GM23338 (cell line): ENCODE results near the gene CDKAL1. TPM values are rescaled to one million over a fixed set of nuclear protein-coding genes. Genes with fewer than 3 reads are reported as not detected.

Experiments used
- ATAC-seq: fragments of 200-7000 bp; cut with Tn5 transposase; 3 replicates; pipeline ENCODE4 v1.9.1; 2020
- DNase-seq: peaks from one replicate; pipeline ENCODE4 v3.0.0-alpha.2; 2015; ENCODE audit warnings: low spot score
- H2AFZ ChIP-seq: fragments of 200-600 bp; sonication (generic); 2 replicates; pipeline ENCODE4 v1.8.0; 2016; ENCODE audit warnings: antibody characterized with exemption, mild to moderate bottlenecking, moderate library complexity
- H3F3A ChIP-seq: fragments of 200-600 bp; sonication (generic); replicated peaks from 2 replicates; pipeline ENCODE4 v1.8.0; 2017; ENCODE audit warnings: antibody characterized with exemption, mixed run types, low read depth
- H3K27ac ChIP-seq: fragments of 200-600 bp; sonication (generic); 2 replicates; pipeline ENCODE4 v1.6.1; 2016; ENCODE audit warnings: low read depth
- H3K27me3 ChIP-seq: fragments of 200-600 bp; sonication (generic); 2 replicates; pipeline ENCODE4 v1.8.0; 2016; ENCODE audit warnings: mild to moderate bottlenecking, mixed run types, moderate library complexity; ENCODE audit not compliant: insufficient read depth
- H3K36me3 ChIP-seq: fragments of 200-600 bp; sonication (generic); 2 replicates; pipeline ENCODE4 v1.8.0; 2016; ENCODE audit warnings: mild to moderate bottlenecking; ENCODE audit not compliant: insufficient read depth
- H3K4me1 ChIP-seq: fragments of 200-600 bp; sonication (generic); 2 replicates; pipeline ENCODE4 v1.8.0; 2016; ENCODE audit warnings: mild to moderate bottlenecking, moderate library complexity; ENCODE audit not compliant: insufficient read depth
- H3K4me2 ChIP-seq: fragments of 200-600 bp; sonication (generic); 2 replicates; pipeline ENCODE4 v1.7.1; 2017; ENCODE audit warnings: mixed run types
- H3K4me3 ChIP-seq: fragments of 200-600 bp; sonication (generic); 2 replicates; pipeline ENCODE4 v1.6.1; 2016; ENCODE audit warnings: mixed run types
- H3K79me2 ChIP-seq: fragments of 200-600 bp; sonication (generic); replicated peaks from 2 replicates; pipeline ENCODE4 v1.8.0; 2017; ENCODE audit warnings: mild to moderate bottlenecking; ENCODE audit not compliant: insufficient read depth
- H3K9me2 ChIP-seq: fragments of 200-600 bp; sonication (generic); 2 replicates; pipeline ENCODE4 v1.8.0; 2017; ENCODE audit not compliant: insufficient read depth
- H4K20me1 ChIP-seq: fragments of 200-600 bp; sonication (generic); replicated peaks from 2 replicates; pipeline ENCODE4 v1.8.0; 2017; ENCODE audit warnings: mild to moderate bottlenecking; ENCODE audit not compliant: insufficient read depth
- H3K27ac Mint-ChIP-seq: 2 replicates; pipeline ENCODE4 v1.8.0; 2020; ENCODE audit warnings: inconsistent platforms, mild to moderate bottlenecking, moderate library complexity, mixed read lengths
- H3K27me3 Mint-ChIP-seq: 3 replicates; pipeline ENCODE4 v1.8.0; 2022; ENCODE audit warnings: low read depth, mild to moderate bottlenecking, moderate library complexity, mixed read lengths, inconsistent platforms; ENCODE audit not compliant: insufficient read depth, poor library complexity
- H3K36me3 Mint-ChIP-seq: 3 replicates; pipeline ENCODE4 v1.8.0; 2021; ENCODE audit warnings: low read depth, mild to moderate bottlenecking, inconsistent platforms, moderate library complexity, mixed read lengths
- H3K4me1 Mint-ChIP-seq: 3 replicates; pipeline ENCODE4 v1.8.0; 2020; ENCODE audit warnings: mild to moderate bottlenecking, inconsistent platforms, mixed read lengths
- H3K4me3 Mint-ChIP-seq: 3 replicates; pipeline ENCODE4 v1.8.0; 2021; ENCODE audit warnings: moderate library complexity, mild to moderate bottlenecking, inconsistent platforms, mixed read lengths
- H3K9me3 Mint-ChIP-seq: 3 replicates; pipeline ENCODE4 v1.8.0; 2020; ENCODE audit warnings: moderate library complexity, mild to moderate bottlenecking, inconsistent platforms, mixed read lengths
- CREB1 ChIP-seq: fragments of 250-450 bp; sonication (Bioruptor Pico); IDR thresholded peaks from 2 replicates; pipeline ENCODE4 v1.5.0; 2020; ENCODE audit warnings: low read depth, mild to moderate bottlenecking, moderate library complexity
- EZH2phosphoT487 ChIP-seq: fragments of 200-600 bp; sonication (generic); IDR thresholded peaks from one replicate; pipeline ENCODE4 v1.8.1; 2018; ENCODE audit warnings: antibody characterized with exemption; ENCODE audit not compliant: unreplicated experiment
- NANOG ChIP-seq: IDR thresholded peaks from 2 replicates; pipeline ENCODE4 v1.6.1; 2016; ENCODE audit warnings: antibody characterized with exemption, borderline replicate concordance
- POLR2AphosphoS5 ChIP-seq: IDR thresholded peaks from 2 replicates; pipeline ENCODE4 v1.6.1; 2016; ENCODE audit warnings: antibody characterized with exemption, low read depth
- STAT1 ChIP-seq: IDR thresholded peaks from one replicate; pipeline ENCODE4 v1.6.1; 2016; ENCODE audit warnings: antibody characterized with exemption; ENCODE audit not compliant: unreplicated experiment
- polyA plus RNA-seq: library from polyadenylated mRNA; unstranded; fragments of >200 nt; fragmentation: Nextera tagmentation; extraction: Ambion mirVana; gene quantifications from 2 replicates; pipeline ENCODE4 v1.2.1, GENCODE V29; 2016
- total RNA-seq: library from RNA; depleted of rRNA; stranded (reverse); fragments of >200 nt; shearing (Covaris generic); gene quantifications from 2 replicates; pipeline ENCODE4 v1.2.3, GENCODE V29; 2014
- TF ChIP-seq, protein P1 (sequence below): IDR thresholded peaks from 2 replicates; pipeline ENCODE4 v1.6.1; 2016; ENCODE audit warnings: antibody characterized with exemption
- TF ChIP-seq, protein P2 (sequence below): IDR thresholded peaks from one replicate; pipeline ENCODE4 v1.6.1; 2018; ENCODE audit warnings: antibody characterized with exemption; ENCODE audit not compliant: unreplicated experiment
- TF ChIP-seq, protein P3 (sequence below): fragments of 250-450 bp; sonication (Bioruptor Pico); IDR thresholded peaks from 2 replicates; pipeline ENCODE4 v1.5.0; 2020; ENCODE audit warnings: mild to moderate bottlenecking, moderate library complexity
- TF ChIP-seq, protein P4 (sequence below), 2 experiments: fragments of 200-600 bp in 1 of 2; sonication (generic) in 1 of 2; conservative IDR thresholded peaks; 2 replicates each; pipeline versions ENCODE4 v1.5.1 to v1.6.1; 2016 to 2017; ENCODE audit warnings: antibody characterized with exemption in 2 of 2, low read depth in 2 of 2, mild to moderate bottlenecking in 2 of 2, moderate library complexity in 1 of 2

The CDKAL1 gene
- total and polyA plus RNA-seq, 2 experiments from 2014 or later: 17.8 to 35.0 TPM

DNA sequence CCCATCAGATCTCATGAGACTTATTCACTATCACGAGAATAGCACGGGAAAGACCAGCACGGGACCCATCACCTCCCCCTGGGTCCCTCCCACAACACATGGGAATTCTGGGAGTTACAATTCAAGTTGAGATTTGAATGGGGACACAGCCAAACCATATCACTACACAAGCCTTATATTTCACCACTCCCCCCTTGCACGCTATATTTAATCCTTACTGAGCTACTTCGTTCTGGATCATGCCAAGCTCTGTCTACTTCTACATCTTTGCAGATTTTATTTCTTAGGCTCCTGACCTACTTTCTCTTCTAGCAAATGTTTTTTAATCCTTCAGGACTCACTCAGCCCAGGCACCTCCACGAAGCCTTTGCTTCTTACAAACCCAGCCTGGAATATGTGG lies 606.7 kb downstream of the CDKAL1 start:
- ATAC-seq (no peak), DNase-seq (no peak)
- no peak overlapping the region for H3K4me3 ChIP-seq
- no peaks in the 10 kb centered on the region for H3K27me3 Mint-ChIP-seq
- H3K9me2 ChIP-seq: no peaks in the 10 kb centered on the region
- no peak overlapping the region for H3K27ac ChIP-seq
- H3K4me3 Mint-ChIP-seq: no peak overlapping the region
- no peaks in the 10 kb centered on the region for H3K27me3 ChIP-seq
- H3K27ac Mint-ChIP-seq: no peak overlapping the region
- no peaks in the 10 kb centered on the region for H3K36me3 ChIP-seq
- no peak overlapping the region for H2AFZ ChIP-seq
- no peaks in the 10 kb centered on the region for H4K20me1 ChIP-seq
- peaks cover 3% of the 10 kb centered on the region; the same call in 1 of the 3 replicates for H3K36me3 Mint-ChIP-seq
- H3K4me1 ChIP-seq: peaks cover 15% of the 10 kb centered on the region
- TF ChIP-seq, protein P1, sequence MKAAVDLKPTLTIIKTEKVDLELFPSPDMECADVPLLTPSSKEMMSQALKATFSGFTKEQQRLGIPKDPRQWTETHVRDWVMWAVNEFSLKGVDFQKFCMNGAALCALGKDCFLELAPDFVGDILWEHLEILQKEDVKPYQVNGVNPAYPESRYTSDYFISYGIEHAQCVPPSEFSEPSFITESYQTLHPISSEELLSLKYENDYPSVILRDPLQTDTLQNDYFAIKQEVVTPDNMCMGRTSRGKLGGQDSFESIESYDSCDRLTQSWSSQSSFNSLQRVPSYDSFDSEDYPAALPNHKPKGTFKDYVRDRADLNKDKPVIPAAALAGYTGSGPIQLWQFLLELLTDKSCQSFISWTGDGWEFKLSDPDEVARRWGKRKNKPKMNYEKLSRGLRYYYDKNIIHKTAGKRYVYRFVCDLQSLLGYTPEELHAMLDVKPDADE: no peak
- TF ChIP-seq EZH2phosphoT487 (no peak), STAT1 (no peak), CREB1 (CRISPR knock-in tag) (no peak), POLR2AphosphoS5 (no peak), NANOG (no peak)
- TF ChIP-seq, protein P2, sequence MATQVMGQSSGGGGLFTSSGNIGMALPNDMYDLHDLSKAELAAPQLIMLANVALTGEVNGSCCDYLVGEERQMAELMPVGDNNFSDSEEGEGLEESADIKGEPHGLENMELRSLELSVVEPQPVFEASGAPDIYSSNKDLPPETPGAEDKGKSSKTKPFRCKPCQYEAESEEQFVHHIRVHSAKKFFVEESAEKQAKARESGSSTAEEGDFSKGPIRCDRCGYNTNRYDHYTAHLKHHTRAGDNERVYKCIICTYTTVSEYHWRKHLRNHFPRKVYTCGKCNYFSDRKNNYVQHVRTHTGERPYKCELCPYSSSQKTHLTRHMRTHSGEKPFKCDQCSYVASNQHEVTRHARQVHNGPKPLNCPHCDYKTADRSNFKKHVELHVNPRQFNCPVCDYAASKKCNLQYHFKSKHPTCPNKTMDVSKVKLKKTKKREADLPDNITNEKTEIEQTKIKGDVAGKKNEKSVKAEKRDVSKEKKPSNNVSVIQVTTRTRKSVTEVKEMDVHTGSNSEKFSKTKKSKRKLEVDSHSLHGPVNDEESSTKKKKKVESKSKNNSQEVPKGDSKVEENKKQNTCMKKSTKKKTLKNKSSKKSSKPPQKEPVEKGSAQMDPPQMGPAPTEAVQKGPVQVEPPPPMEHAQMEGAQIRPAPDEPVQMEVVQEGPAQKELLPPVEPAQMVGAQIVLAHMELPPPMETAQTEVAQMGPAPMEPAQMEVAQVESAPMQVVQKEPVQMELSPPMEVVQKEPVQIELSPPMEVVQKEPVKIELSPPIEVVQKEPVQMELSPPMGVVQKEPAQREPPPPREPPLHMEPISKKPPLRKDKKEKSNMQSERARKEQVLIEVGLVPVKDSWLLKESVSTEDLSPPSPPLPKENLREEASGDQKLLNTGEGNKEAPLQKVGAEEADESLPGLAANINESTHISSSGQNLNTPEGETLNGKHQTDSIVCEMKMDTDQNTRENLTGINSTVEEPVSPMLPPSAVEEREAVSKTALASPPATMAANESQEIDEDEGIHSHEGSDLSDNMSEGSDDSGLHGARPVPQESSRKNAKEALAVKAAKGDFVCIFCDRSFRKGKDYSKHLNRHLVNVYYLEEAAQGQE: no peak
- TF ChIP-seq, protein P3, sequence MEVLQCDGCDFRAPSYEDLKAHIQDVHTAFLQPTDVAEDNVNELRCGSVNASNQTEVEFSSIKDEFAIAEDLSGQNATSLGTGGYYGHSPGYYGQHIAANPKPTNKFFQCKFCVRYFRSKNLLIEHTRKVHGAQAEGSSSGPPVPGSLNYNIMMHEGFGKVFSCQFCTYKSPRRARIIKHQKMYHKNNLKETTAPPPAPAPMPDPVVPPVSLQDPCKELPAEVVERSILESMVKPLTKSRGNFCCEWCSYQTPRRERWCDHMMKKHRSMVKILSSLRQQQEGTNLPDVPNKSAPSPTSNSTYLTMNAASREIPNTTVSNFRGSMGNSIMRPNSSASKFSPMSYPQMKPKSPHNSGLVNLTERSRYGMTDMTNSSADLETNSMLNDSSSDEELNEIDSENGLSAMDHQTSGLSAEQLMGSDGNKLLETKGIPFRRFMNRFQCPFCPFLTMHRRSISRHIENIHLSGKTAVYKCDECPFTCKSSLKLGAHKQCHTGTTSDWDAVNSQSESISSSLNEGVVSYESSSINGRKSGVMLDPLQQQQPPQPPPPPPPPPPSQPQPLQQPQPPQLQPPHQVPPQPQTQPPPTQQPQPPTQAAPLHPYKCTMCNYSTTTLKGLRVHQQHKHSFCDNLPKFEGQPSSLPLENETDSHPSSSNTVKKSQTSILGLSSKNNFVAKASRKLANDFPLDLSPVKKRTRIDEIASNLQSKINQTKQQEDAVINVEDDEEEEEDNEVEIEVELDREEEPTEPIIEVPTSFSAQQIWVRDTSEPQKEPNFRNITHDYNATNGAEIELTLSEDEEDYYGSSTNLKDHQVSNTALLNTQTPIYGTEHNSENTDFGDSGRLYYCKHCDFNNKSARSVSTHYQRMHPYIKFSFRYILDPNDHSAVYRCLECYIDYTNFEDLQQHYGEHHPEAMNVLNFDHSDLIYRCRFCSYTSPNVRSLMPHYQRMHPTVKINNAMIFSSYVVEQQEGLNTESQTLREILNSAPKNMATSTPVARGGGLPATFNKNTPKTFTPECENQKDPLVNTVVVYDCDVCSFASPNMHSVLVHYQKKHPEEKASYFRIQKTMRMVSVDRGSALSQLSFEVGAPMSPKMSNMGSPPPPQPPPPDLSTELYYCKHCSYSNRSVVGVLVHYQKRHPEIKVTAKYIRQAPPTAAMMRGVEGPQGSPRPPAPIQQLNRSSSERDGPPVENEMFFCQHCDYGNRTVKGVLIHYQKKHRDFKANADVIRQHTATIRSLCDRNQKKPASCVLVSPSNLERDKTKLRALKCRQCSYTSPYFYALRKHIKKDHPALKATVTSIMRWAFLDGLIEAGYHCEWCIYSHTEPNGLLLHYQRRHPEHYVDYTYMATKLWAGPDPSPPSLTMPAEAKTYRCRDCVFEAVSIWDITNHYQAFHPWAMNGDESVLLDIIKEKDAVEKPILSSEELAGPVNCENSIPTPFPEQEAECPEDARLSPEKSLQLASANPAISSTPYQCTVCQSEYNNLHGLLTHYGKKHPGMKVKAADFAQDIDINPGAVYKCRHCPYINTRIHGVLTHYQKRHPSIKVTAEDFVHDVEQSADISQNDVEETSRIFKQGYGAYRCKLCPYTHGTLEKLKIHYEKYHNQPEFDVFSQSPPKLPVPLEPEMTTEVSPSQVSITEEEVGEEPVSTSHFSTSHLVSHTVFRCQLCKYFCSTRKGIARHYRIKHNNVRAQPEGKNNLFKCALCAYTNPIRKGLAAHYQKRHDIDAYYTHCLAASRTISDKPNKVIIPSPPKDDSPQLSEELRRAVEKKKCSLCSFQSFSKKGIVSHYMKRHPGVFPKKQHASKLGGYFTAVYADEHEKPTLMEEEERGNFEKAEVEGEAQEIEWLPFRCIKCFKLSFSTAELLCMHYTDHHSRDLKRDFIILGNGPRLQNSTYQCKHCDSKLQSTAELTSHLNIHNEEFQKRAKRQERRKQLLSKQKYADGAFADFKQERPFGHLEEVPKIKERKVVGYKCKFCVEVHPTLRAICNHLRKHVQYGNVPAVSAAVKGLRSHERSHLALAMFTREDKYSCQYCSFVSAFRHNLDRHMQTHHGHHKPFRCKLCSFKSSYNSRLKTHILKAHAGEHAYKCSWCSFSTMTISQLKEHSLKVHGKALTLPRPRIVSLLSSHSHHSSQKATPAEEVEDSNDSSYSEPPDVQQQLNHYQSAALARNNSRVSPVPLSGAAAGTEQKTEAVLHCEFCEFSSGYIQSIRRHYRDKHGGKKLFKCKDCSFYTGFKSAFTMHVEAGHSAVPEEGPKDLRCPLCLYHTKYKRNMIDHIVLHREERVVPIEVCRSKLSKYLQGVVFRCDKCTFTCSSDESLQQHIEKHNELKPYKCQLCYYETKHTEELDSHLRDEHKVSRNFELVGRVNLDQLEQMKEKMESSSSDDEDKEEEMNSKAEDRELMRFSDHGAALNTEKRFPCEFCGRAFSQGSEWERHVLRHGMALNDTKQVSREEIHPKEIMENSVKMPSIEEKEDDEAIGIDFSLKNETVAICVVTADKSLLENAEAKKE (CRISPR knock-in tag): no peak
- TF ChIP-seq, protein P4, sequence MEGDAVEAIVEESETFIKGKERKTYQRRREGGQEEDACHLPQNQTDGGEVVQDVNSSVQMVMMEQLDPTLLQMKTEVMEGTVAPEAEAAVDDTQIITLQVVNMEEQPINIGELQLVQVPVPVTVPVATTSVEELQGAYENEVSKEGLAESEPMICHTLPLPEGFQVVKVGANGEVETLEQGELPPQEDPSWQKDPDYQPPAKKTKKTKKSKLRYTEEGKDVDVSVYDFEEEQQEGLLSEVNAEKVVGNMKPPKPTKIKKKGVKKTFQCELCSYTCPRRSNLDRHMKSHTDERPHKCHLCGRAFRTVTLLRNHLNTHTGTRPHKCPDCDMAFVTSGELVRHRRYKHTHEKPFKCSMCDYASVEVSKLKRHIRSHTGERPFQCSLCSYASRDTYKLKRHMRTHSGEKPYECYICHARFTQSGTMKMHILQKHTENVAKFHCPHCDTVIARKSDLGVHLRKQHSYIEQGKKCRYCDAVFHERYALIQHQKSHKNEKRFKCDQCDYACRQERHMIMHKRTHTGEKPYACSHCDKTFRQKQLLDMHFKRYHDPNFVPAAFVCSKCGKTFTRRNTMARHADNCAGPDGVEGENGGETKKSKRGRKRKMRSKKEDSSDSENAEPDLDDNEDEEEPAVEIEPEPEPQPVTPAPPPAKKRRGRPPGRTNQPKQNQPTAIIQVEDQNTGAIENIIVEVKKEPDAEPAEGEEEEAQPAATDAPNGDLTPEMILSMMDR (conservative IDR thresholded peaks at IDR 0.05; ENCODE audit: low read depth in 2 of 2): no peak
- peaks cover 26% of the 10 kb centered on the region for H3K4me1 Mint-ChIP-seq
- no peaks in the 10 kb centered on the region for H3K79me2 ChIP-seq
- H3F3A ChIP-seq: no peaks in the 10 kb centered on the region
- no peak overlapping the region for H3K4me2 ChIP-seq
- no peaks in the 10 kb centered on the region for H3K9me3 Mint-ChIP-seq
